ENCODE data around the gene UROC1. TPM values are rescaled to one million over a fixed set of nuclear protein-coding genes. Genes with fewer than 3 reads are reported as not detected.

The UROC1 gene
- total RNA-seq, 1 experiment from 2014 or later, result not detected

DNA sequence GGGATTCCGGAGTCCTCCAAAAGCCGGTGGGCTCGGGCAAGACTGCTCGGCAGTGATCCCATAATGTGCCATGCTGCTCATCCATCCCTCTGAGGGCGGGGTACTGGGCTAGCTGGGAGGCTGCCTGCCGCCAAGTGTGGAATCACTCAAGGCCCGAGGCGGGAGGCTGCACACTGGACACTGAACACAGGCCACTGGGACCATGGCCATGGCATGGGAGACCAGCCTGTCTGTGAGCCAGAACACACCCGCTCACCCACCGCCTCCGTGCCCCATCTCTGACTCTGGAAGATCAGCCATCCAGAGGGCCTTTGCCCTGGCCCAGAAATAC is 39.8 kb upstream of the UROC1 start:
- no peak overlapping the region for H2AFZ ChIP-seq (ENCODE audit: low read length)
- no peaks in the 10 kb centered on the region for H3K9me3 ChIP-seq (ENCODE audit: control insufficient read depth, low read depth, low read length)
- no peak overlapping the region for H3K27ac ChIP-seq (ENCODE audit: insufficient read length, low read depth, low read length)
- H3K23ac ChIP-seq (ENCODE audit: insufficient read length, low read depth, low read length), result no peak overlapping the region
- H3K9ac ChIP-seq (ENCODE audit: extremely low read depth, insufficient read length, low read length), result no peak overlapping the region
- H3K4me1 ChIP-seq (ENCODE audit: insufficient read depth, low read length), result no peaks in the 10 kb centered on the region
- Mint-ChIP-seq H3K9me3 (no peaks in the 10 kb centered on the region), H3K27ac (no peak overlapping the region), H3K36me3 (ENCODE audit: insufficient read depth in 1 of 3, low read depth in 3 of 3) (no peaks in the 10 kb centered on the region), H3K4me1 (peaks cover 4 to 5% of the 10 kb centered on the region in 2 experiments; a peak in 2 of 4 replicates), H3K27me3 (ENCODE audit: low read depth) (no peaks in the 10 kb centered on the region; the same call in none of the 2 replicates), H3K4me3 (no peak overlapping the region)
- H2BK20ac ChIP-seq (ENCODE audit: low read depth, low read length, poor library complexity, severe bottlenecking), result no peak overlapping the region
- no peaks in the 10 kb centered on the region for H3K27me3 ChIP-seq (ENCODE audit: insufficient read depth, low read length)
- H4K91ac ChIP-seq (ENCODE audit: insufficient read length, low read depth, low read length), result no peak overlapping the region
- H2BK120ac ChIP-seq (ENCODE audit: low read depth, low read length, poor library complexity, severe bottlenecking), result no peak overlapping the region
- H2BK5ac ChIP-seq (ENCODE audit: insufficient read length, low read length), result no peak overlapping the region
- no peak overlapping the region for H3K56ac ChIP-seq (ENCODE audit: insufficient read length, low read depth, low read length)
- H4K8ac ChIP-seq (replicated peaks; ENCODE audit: insufficient read length, low read depth, low read length), result no peak overlapping the region
- H3K79me1 ChIP-seq (ENCODE audit: insufficient read depth, low read depth, low read length, poor library complexity, severe bottlenecking), result no peaks in the 10 kb centered on the region
- no peak overlapping the region for H3K4ac ChIP-seq (ENCODE audit: low read depth, low read length)
- no peak overlapping the region for H3T11ph ChIP-seq (ENCODE audit: low read length)
- no peak overlapping the region for H4K5ac ChIP-seq (ENCODE audit: insufficient read length, low read depth, low read length)
- H3K4me2 ChIP-seq (ENCODE audit: insufficient read depth, insufficient read length, low read length), result no peak overlapping the region
- H3K14ac ChIP-seq (ENCODE audit: insufficient read depth, low read length), result no peak overlapping the region
- no peak overlapping the region for H2AK5ac ChIP-seq (ENCODE audit: insufficient read length, low read length)
- H3K23me2 ChIP-seq (ENCODE audit: insufficient read length, low read depth, low read length, poor library complexity, severe bottlenecking), result no peaks in the 10 kb centered on the region
- WGBS (ENCODE audit: extremely low coverage, insufficient read length, low lambda C conversion rate), result no CpG with 5 or more reads among the region's 11 CpGs
- H2BK15ac ChIP-seq (ENCODE audit: low read depth, low read length), result no peak overlapping the region
- H4K20me1 ChIP-seq (ENCODE audit: control insufficient read depth, insufficient read depth, insufficient read length), result no peaks in the 10 kb centered on the region
- no peak overlapping the region for H3K18ac ChIP-seq (ENCODE audit: insufficient read length, low read depth, low read length)
- TF ChIP-seq, protein P1, sequence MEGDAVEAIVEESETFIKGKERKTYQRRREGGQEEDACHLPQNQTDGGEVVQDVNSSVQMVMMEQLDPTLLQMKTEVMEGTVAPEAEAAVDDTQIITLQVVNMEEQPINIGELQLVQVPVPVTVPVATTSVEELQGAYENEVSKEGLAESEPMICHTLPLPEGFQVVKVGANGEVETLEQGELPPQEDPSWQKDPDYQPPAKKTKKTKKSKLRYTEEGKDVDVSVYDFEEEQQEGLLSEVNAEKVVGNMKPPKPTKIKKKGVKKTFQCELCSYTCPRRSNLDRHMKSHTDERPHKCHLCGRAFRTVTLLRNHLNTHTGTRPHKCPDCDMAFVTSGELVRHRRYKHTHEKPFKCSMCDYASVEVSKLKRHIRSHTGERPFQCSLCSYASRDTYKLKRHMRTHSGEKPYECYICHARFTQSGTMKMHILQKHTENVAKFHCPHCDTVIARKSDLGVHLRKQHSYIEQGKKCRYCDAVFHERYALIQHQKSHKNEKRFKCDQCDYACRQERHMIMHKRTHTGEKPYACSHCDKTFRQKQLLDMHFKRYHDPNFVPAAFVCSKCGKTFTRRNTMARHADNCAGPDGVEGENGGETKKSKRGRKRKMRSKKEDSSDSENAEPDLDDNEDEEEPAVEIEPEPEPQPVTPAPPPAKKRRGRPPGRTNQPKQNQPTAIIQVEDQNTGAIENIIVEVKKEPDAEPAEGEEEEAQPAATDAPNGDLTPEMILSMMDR (conservative IDR thresholded peaks at IDR 0.05), result no peak
- no peaks in the 10 kb centered on the region for H3K79me2 ChIP-seq (ENCODE audit: insufficient read depth, low read length)
- DNase-seq, result peak; percentile 22
- H2BK12ac ChIP-seq (ENCODE audit: insufficient read length, low read depth, low read length), result no peak overlapping the region
